Omental fat pad (tissue), 4 donors: Measurements from ENCODE around the gene ASB13. TPM values are rescaled to one million over a fixed set of nuclear protein-coding genes. Genes with fewer than 3 reads are reported as not detected.

ENCODE experiments used
- ATAC-seq: fragments of 150-250 bp; one replicate; pipeline ENCODE4 v1.9.1; 2016; ENCODE audit warnings: mild to moderate bottlenecking, moderate library complexity; ENCODE audit not compliant: low FRiP score
- DNase-seq: peaks from one replicate; pipeline ENCODE4 v3.0.0-alpha.2; 2019; ENCODE audit warnings: low spot score
- CTCF ChIP-seq, 3 donors: fragments of 450-650 bp; IDR thresholded peaks; one replicate each; pipeline ENCODE4 v1.5.1; 2016 to 2017; ENCODE audit warnings: antibody characterized with exemption in 3 of 3, mild to moderate bottlenecking in 3 of 3, moderate library complexity in 2 of 3
- total RNA-seq, 4 donors: library from RNA; depleted of rRNA; stranded (reverse); fragments of >200 nt; gene quantifications; one replicate each; pipeline ENCODE4 v1.1.0, GENCODE V29; 2016

The ASB13 gene
- total RNA-seq, 4 donors from 2014 or later: 15.0 to 46.5 (median 16.9) TPM

- no peak for DNase-seq
- no peak for TF ChIP-seq CTCF (IDR thresholded peaks at IDR 0.05)
- no peak for ATAC-seq
Measured at GRCh38 chr10:5600908-5601307, 65.5 kb downstream of the ASB13 start.

GRCh38 chr10:5599613-5600520 lies 66.5 kb downstream of the ASB13 start:
- DNase-seq (no peak), ATAC-seq (no peak)
- no peak for TF ChIP-seq CTCF (IDR thresholded peaks at IDR 0.05)

- DNase-seq (no peak), ATAC-seq (no peak)
- no peak for TF ChIP-seq CTCF (IDR thresholded peaks at IDR 0.05)
Measured at GRCh38 chr10:5598085-5598690, 68.2 kb downstream of the ASB13 start.

- ATAC-seq (no peak), DNase-seq (no peak)
- no peak for TF ChIP-seq CTCF (IDR thresholded peaks at IDR 0.05)
Measured at GRCh38 chr10:5596611-5597341, 69.6 kb downstream of the ASB13 start.

- no peak for DNase-seq
- ATAC-seq: no peak
- no peak for TF ChIP-seq CTCF (IDR thresholded peaks at IDR 0.05)
Measured at GRCh38 chr10:5595994-5596471, 70.4 kb downstream of the ASB13 start.

GRCh38 chr10:5595591-5595990 lies 70.8 kb downstream of the ASB13 start:
- no peak for TF ChIP-seq CTCF (IDR thresholded peaks at IDR 0.05)
- ATAC-seq (no peak), DNase-seq (no peak)
